NCI-H187 treated with DMSO at 0.1 percent for 48 hours (cell line): Measurements from ENCODE around the gene MPP3.

Experiments
- DNase-seq: peaks from one replicate; lab custom pipeline; 2025; lab: John Stamatoyannopoulos, UW

The MPP3 gene

GRCh38 chr17:43860927-43861622, 28.1 kb upstream of the MPP3 start:
- DNase-seq = no peak

- no peak for DNase-seq
These were observed 27.3 kb upstream of the MPP3 start for GRCh38 chr17:43860077-43860725.

GRCh38 chr17:43857957-43858600, 25.1 kb upstream of the MPP3 start:
- no peak for DNase-seq

GRCh38 chr17:43857141-43857540, 24.2 kb upstream of the MPP3 start:
- DNase-seq = no peak

- no peak for DNase-seq
These were observed 23.2 kb upstream of the MPP3 start for GRCh38 chr17:43856141-43856540.

- DNase-seq = no peak
These were observed 22.1 kb upstream of the MPP3 start for GRCh38 chr17:43855061-43855460.

- no peak for DNase-seq
These were observed 21.6 kb upstream of the MPP3 start for GRCh38 chr17:43854498-43854897.

- DNase-seq = no peak
These were observed 20.6 kb upstream of the MPP3 start for GRCh38 chr17:43853546-43853945.

- DNase-seq = no peak
These were observed 19.6 kb upstream of the MPP3 start for GRCh38 chr17:43852571-43852970.

- no peak for DNase-seq
These were observed 16.2 kb upstream of the MPP3 start for GRCh38 chr17:43849116-43849515.

- no peak for DNase-seq
These were observed 15.7 kb upstream of the MPP3 start for GRCh38 chr17:43848601-43849000.

- DNase-seq = no peak
These were observed 14.0 kb upstream of the MPP3 start, which contains the start of gene CD300LG for GRCh38 chr17:43846963-43847371. CD300LG (plus strand) TSS chr17:43847176; CDS start chr17:43847217, 41 bp downstream.

- no peak for DNase-seq
These were observed 13.3 kb upstream of the MPP3 start for GRCh38 chr17:43846221-43846712.

- DNase-seq = no peak
These were observed 12.8 kb upstream of the MPP3 start for GRCh38 chr17:43845766-43846165.

- no peak for DNase-seq
These were observed 11.3 kb upstream of the MPP3 start for GRCh38 chr17:43844241-43844640.

GRCh38 chr17:43842975-43843325, 10.0 kb upstream of the MPP3 start:
- no peak for DNase-seq

- DNase-seq = peak; percentile 73
These were observed 9.4 kb upstream of the MPP3 start for GRCh38 chr17:43842091-43842974.

- DNase-seq = no peak
These were observed 8.3 kb upstream of the MPP3 start for GRCh38 chr17:43841282-43841681.

- DNase-seq = no peak
These were observed 7.9 kb upstream of the MPP3 start for GRCh38 chr17:43840814-43841213.

- peak; percentile 74 for DNase-seq
These were observed 6.7 kb upstream of the MPP3 start for GRCh38 chr17:43839670-43840108.

GRCh38 chr17:43834106-43834505, 1.2 kb upstream of the MPP3 start:
- DNase-seq = no peak
